ENCODE measurements around the gene PCDHA4.
"Not testable (repeated sequence)": the region's sequence is repeated elsewhere in the genome, so short reads cannot be mapped to it uniquely, and the experiment has no call there.

PCDHA4 gene

GRCh38 chr5:140828362-140828737, 21.5 kb downstream of the PCDHA4 start:
- no peak for FAIRE-seq
- no peak for DNase-seq (ENCODE audit: insufficient read length)
- TF ChIP-seq TAF1 (IDR thresholded peaks at IDR 0.05; ENCODE audit: borderline replicate concordance, low read depth, low read length) (no peak), POLR2A (IDR thresholded peaks at IDR 0.05; ENCODE audit: low read depth, low read length) (no peak), POLR2AphosphoS5 (IDR thresholded peaks at IDR 0.05; ENCODE audit: low read depth, low read length) (no peak)

DNA sequence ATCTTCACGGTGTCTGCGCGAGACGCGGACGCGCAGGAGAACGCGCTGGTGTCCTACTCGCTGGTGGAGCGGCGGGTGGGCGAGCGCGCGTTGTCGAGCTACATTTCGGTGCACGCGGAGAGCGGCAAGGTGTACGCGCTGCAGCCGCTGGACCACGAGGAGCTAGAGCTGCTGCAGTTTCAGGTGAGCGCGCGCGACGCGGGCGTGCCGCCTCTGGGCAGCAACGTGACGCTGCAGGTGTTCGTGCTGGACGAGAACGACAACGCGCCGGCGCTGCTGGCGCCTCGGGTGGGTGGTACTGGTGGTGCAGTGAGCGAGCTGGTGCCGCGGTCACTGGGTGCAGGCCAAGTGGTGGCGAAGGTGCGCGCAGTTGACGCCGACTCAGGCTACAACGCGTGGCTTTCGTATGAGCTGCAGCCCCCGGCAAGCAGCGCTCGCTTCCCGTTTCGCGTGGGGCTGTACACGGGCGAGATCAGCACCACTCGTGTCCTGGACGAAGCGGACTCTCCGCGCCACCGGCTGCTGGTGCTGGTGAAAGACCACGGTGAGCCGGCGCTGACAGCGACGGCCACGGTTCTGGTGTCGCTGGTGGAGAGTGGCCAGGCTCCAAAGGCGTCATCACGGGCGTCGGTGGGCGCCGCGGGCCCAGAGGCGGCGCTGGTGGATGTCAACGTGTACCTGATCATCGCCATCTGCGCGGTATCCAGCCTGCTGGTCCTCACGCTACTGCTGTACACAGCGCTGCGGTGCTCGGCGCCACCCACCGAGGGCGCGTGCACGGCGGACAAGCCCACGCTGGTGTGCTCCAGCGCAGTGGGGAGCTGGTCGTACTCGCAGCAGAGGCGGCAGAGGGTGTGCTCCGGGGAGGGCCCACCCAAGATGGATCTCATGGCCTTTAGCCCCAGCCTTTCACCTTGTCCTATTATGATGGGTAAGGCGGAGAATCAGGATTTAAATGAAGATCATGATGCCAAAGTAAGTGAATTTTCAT, 22.9 kb downstream of the PCDHA4 start:
- not testable (repeated sequence) for FAIRE-seq; DNase-seq (ENCODE audit: insufficient read length)

GRCh38 chr5:140833993-140834392, 27.1 kb downstream of the PCDHA4 start, which contains the start of gene PCDHA7:
TSS of gene PCDHA7 (plus strand) at chr5:140834269. CDS start at chr5:140834384, 115 bp downstream.
- no peak for DNase-seq (ENCODE audit: insufficient read length)
- no peak for FAIRE-seq
- TF ChIP-seq POLR2A (IDR thresholded peaks at IDR 0.05; ENCODE audit: low read depth, low read length) (no peak), POLR2AphosphoS5 (IDR thresholded peaks at IDR 0.05; ENCODE audit: low read depth, low read length) (no peak), TAF1 (IDR thresholded peaks at IDR 0.05; ENCODE audit: borderline replicate concordance, low read depth, low read length) (no peak)

DNA sequence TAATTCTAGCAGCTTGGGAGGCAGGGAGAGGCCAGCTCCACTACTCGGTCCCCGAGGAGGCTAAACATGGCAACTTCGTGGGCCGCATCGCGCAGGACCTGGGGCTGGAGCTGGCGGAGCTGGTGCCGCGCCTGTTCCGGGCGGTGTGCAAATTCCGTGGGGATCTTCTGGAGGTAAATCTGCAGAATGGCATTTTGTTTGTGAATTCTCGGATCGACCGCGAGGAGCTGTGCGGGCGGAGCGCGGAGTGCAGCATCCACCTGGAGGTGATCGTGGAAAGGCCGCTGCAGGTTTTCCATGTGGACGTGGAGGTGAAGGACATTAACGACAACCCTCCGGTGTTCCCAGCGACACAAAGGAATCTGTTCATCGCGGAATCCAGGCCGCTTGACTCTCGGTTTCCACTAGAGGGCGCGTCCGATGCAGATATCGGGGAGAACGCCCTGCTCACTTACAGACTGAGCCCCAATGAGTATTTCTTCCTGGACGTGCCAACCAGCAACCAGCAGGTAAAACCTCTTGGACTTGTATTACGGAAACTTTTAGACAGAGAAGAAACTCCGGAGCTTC, 27.7 kb downstream of the PCDHA4 start:
- not testable (repeated sequence) for FAIRE-seq; DNase-seq (ENCODE audit: insufficient read length)

DNA sequence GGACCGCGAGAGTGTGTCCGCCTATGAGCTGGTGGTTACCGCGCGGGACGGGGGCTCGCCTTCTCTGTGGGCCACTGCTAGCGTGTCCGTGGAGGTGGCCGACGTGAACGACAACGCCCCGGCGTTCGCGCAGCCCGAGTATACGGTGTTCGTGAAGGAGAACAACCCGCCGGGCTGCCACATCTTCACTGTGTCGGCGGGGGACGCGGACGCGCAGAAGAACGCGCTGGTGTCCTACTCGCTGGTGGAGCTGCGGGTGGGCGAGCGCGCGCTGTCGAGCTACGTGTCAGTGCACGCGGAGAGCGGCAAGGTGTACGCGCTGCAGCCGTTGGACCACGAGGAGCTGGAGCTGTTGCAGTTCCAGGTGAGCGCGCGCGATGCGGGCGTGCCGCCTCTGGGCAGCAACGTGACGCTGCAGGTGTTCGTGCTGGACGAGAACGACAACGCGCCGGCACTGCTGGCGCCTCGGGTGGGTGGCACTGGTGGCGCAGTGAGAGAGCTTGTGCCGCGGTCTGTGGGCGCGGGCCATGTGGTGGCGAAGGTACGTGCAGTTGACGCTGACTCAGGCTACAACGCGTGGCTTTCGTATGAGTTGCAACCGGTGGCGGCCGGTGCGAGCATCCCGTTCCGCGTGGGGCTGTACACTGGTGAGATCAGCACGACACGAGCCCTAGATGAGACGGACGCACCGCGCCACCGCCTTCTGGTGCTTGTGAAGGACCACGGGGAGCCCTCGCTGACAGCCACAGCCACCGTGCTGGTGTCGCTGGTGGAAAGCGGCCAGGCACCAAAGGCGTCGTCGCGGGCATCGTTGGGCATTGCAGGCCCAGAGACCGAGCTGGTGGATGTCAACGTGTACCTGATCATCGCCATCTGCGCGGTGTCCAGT, 29.0 kb downstream of the PCDHA4 start:
- no peak for DNase-seq (ENCODE audit: insufficient read length)
- TF ChIP-seq TAF1 (IDR thresholded peaks at IDR 0.05; ENCODE audit: borderline replicate concordance, low read depth, low read length): no peak
- TF ChIP-seq POLR2A (IDR thresholded peaks at IDR 0.05; ENCODE audit: low read depth, low read length): no peak
- TF ChIP-seq POLR2AphosphoS5 (IDR thresholded peaks at IDR 0.05; ENCODE audit: low read depth, low read length): no peak
- FAIRE-seq: no peak

GRCh38 chr5:140840978-140841962, 34.4 kb downstream of the PCDHA4 start, which contains the start of gene PCDHA8:
TSS of gene PCDHA8 (plus strand) at chr5:140841187. CDS start at chr5:140841322, 135 bp downstream.
- no peak for TF ChIP-seq TAF1 (IDR thresholded peaks at IDR 0.05; ENCODE audit: borderline replicate concordance, low read depth, low read length)
- TF ChIP-seq POLR2AphosphoS5 (IDR thresholded peaks at IDR 0.05; ENCODE audit: low read depth, low read length): no peak
- no peak for TF ChIP-seq POLR2A (IDR thresholded peaks at IDR 0.05; ENCODE audit: low read depth, low read length)
- FAIRE-seq (no peak), DNase-seq (ENCODE audit: insufficient read length) (no peak)

- FAIRE-seq (no peak), DNase-seq (ENCODE audit: insufficient read length) (no peak)
- no peak for TF ChIP-seq POLR2AphosphoS5 (IDR thresholded peaks at IDR 0.05; ENCODE audit: low read depth, low read length)
- TF ChIP-seq TAF1 (IDR thresholded peaks at IDR 0.05; ENCODE audit: borderline replicate concordance, low read depth, low read length): no peak
- no peak for TF ChIP-seq POLR2A (IDR thresholded peaks at IDR 0.05; ENCODE audit: low read depth, low read length)
Measured at GRCh38 chr5:140842798-140843733, 36.2 kb downstream of the PCDHA4 start.

GRCh38 chr5:140848139-140849102, 41.6 kb downstream of the PCDHA4 start, which contains the start of gene PCDHA9:
TSS of gene PCDHA9 (plus strand) at chr5:140848382. CDS start at chr5:140848496, 114 bp downstream.
- not testable (repeated sequence) for FAIRE-seq; DNase-seq (ENCODE audit: insufficient read length)

DNA sequence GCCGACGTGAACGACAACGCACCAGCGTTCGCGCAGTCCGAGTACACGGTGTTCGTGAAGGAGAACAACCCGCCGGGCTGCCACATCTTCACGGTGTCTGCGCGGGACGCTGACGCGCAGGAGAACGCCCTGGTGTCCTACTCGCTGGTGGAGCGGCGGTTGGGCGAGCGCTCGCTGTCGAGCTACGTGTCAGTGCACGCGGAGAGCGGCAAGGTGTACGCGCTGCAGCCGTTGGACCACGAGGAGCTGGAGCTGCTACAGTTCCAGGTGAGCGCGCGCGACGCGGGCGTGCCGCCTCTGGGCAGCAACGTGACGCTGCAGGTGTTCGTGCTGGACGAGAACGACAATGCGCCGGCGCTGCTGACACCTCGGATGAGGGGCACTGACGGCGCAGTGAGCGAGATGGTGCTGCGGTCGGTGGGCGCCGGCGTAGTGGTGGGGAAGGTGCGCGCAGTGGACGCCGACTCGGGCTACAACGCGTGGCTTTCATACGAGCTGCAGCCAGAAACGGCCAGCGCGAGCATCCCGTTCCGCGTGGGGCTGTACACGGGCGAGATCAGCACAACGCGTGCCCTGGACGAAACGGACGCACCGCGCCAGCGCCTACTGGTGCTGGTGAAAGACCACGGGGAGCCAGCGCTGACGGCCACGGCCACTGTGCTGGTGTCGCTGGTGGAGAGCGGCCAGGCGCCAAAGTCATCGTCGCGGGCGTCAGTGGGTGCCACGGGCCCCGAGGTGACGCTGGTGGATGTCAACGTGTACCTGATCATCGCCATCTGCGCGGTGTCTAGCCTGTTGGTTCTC, 43.2 kb downstream of the PCDHA4 start:
- DNase-seq (ENCODE audit: insufficient read length); FAIRE-seq: not testable (repeated sequence)

All from GM12892 (cell line).